ELF-1 (cell line): ENCODE measurements around the gene NPTXR.
A peak's percentile ranks its signal among the peaks of the same experiment; 100 is the strongest.

Experiments
- DNase-seq: peaks from one replicate; pipeline ENCODE4 v3.0.0-alpha.2; 2016; ENCODE audit warnings: low read depth, low spot score

NPTXR gene

GRCh38 chr22:38853196-38853651 lies 9.4 kb upstream of the NPTXR start:
- peak; percentile 73 for DNase-seq

DNA sequence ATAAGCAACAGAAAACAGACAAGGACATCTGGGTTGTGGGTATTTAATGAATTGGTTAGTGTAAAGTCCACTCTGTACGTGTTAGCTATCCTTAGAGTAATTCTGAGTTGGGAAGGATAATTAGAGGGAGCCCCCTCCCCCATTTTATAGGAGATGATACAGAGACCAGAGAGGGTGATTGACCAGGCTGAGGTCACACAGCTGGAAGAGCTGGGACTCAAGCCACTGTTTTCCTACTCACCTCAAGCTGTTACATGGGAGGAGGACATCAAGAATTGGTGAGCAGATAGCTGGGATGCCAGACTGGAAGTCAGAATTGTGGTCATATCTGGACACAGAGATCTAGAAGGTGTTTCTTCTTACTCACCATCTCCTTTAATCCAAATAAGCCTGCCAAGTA lies 8.7 kb upstream of the NPTXR start:
- DNase-seq: no peak

GRCh38 chr22:38850941-38851849 lies 7.4 kb upstream of the NPTXR start:
- no peak for DNase-seq

GRCh38 chr22:38850399-38850798 lies 6.6 kb upstream of the NPTXR start:
- DNase-seq: no peak

GRCh38 chr22:38849811-38850210 lies 6.0 kb upstream of the NPTXR start:
- DNase-seq: no peak

DNA sequence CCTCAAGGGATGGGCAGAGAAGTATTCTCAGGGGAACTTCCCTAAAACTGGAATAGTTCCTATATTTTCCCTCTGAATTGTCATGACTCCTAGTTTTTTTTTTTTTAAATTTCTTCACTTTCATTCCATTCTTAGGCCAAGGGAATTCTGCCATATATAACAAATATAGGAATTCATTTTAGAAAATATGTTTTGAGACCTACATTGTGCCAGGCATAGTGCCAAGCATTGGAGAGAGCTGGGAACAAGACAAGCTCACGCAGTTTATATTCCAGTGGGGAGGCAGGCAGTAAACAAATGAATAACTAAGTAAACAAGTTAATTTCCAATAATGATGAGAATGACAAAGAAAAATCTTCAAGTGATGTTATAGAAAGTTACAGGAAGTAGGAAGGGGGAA lies 2.6 kb upstream of the NPTXR start:
- DNase-seq: no peak

DNA sequence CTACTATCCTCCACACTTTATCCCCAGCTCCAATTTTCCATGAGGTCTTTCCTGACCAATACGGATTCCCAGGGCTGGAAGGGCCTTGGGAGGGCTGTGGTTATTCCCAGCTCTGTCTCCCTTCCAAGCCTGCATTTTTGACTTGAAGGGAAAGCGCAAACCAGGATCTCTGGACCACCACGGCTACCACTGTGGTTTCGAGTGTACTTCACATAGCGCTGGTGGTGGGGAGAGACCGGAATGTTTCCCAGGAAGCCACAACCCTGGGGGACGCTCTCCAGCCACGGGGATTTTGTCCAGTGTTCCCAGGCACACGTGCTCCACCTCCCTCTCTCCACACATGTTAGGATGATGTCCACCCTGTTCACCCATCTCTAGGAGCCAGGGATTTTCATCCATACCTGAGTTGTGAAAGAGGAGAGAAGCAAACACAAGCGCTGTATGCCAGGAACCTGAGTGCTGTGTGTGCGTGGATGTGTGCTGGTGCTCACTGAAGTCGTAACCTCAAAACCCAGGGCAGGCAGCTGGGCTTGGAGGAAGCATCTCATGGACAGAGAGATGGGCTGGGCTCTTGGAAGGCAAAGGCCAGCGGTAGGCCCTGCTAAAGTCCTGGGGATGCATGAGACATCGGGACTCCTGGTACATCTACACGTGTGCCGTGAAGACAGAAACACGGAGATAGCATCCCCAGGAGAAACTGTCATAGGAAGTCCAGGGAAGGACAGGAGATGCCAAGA lies 1.3 kb upstream of the NPTXR start:
- DNase-seq: no peak

- no peak for DNase-seq
These were observed 631 bp upstream of the NPTXR start for GRCh38 chr22:38844315-38845003.

- DNase-seq: peak; percentile 76
These were observed 599 bp downstream of the NPTXR start for GRCh38 chr22:38843201-38843656.

- no peak for DNase-seq
These were observed 1.2 kb downstream of the NPTXR start for GRCh38 chr22:38842512-38843200.

GRCh38 chr22:38841635-38842034 lies 2.2 kb downstream of the NPTXR start:
- DNase-seq: no peak

GRCh38 chr22:38841211-38841610 lies 2.6 kb downstream of the NPTXR start:
- no peak for DNase-seq

DNA sequence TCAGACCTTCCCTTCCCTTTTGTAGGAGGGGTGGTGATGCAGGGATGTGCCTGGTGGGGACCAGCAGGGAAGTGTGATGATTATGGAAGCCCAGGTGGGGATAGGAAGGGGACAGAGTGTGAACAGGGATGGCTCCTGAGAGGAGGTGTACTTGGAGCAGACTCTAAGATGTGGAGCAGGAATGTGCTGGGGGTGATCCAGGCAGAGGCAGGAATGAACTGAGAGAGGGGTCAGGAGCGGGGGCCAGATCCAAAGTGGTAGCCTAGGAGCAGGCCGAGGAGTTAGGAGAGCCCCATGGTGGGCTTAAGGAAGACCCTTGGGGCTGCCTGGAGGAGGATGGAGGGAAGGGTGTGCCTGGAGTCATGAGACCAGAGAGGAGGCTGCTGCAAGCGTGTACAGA lies 3.7 kb downstream of the NPTXR start:
- DNase-seq: no peak

DNA sequence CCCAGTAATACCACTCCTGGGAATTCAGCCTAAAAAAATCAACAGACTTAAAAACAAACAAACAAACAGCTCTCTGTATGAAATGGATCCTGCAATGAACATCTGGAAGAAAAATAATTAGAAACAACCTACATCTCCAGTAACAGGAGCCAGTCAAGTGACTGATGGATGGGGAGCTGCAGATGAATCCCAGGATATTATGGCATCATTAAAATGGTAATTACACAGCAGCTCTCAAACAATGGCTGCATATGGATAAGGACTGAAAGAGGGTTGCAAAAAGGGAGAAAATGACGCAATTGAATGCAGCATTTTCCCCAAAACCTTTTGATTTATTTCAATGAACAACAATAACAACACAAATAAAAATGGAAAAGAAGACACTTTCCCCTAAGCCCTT lies 4.1 kb downstream of the NPTXR start:
- no peak for DNase-seq

DNA sequence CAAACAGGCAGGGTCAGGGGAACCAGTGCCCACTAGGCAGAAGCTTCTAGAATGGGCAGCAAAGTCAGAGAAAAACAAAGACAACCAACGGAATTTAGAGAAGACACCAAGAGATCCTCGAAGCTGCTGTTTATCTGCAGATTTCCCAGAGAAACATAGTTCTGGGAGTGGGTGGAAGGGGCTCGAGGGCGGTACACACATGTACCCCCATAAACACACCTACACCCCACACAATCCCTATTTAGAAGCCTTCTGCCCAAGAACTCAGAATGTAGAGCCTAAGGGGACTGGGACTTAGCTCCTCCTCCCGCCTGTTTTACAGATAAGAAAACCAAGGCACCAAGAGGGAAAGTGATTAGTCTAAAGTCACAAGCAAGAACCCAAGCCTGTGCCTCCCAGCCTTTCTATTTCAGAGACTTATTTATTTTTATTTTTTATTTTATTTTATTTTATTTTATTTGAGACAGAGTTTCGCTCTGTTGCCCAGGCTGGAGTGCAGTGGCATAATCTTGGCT lies 6.4 kb downstream of the NPTXR start:
- no peak for DNase-seq

- no peak for DNase-seq
These were observed 7.9 kb downstream of the NPTXR start for GRCh38 chr22:38835888-38836301.

GRCh38 chr22:38834991-38835390 lies 8.8 kb downstream of the NPTXR start:
- no peak for DNase-seq

- no peak for DNase-seq
These were observed 9.4 kb downstream of the NPTXR start for GRCh38 chr22:38834215-38834953.

DNA sequence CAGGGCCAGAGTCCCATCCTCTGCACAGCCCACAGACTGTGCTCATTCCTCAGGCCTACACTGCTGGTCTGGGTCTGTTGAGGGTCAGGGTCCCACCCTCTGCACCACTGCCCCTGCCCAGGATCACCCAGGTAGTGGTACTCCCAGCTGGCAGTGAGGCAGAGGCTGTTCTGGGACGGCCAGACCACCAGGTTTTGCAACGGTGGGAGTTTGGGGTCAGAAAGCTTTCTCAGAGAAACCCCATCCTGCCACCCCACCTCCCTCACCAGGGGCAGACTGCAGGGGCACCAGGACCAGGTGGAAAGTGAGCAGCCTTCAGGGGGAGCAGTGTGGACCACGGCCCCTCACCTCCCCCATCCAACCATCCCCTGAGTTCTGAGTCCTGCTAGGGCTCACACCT lies 10.8 kb downstream of the NPTXR start:
- no peak for DNase-seq
